NCI-H1048 (cell line): Measurements from ENCODE around the gene UCHL1.
"Not testable (repeated sequence)": the region's sequence is repeated elsewhere in the genome, so short reads cannot be mapped to it uniquely, and the experiment has no call there.

ENCODE experiments used
- DNase-seq: peaks from one replicate; lab custom pipeline; 2025; lab: John Stamatoyannopoulos, UW

UCHL1 gene

GRCh38 chr4:41290479-41290878 is 33.8 kb downstream of the UCHL1 start:
- no peak for DNase-seq

- no peak for DNase-seq
Observed at GRCh38 chr4:41294445-41295062, 37.8 kb downstream of the UCHL1 start.

- DNase-seq: no peak
Observed at GRCh38 chr4:41296995-41297394, 40.3 kb downstream of the UCHL1 start.

- DNase-seq: no peak
Observed at GRCh38 chr4:41297832-41298231, 41.1 kb downstream of the UCHL1 start.

- DNase-seq: no peak
Observed at GRCh38 chr4:41299486-41299885, 42.8 kb downstream of the UCHL1 start.

GRCh38 chr4:41301137-41301536 is 44.4 kb downstream of the UCHL1 start:
- DNase-seq: no peak

- no peak for DNase-seq
Observed at GRCh38 chr4:41303372-41304118, 46.8 kb downstream of the UCHL1 start.

- no peak for DNase-seq
Observed at GRCh38 chr4:41304221-41304620, 47.5 kb downstream of the UCHL1 start.

- DNase-seq: no peak
Observed at GRCh38 chr4:41305476-41305875, 48.7 kb downstream of the UCHL1 start.

- DNase-seq: no peak
Observed at GRCh38 chr4:41307638-41308037, 50.9 kb downstream of the UCHL1 start.

- DNase-seq: no peak
Observed at GRCh38 chr4:41308398-41308797, 51.7 kb downstream of the UCHL1 start.

- not testable (repeated sequence) for DNase-seq
Observed at GRCh38 chr4:41315426-41315825, 58.7 kb downstream of the UCHL1 start.

- DNase-seq: no peak
Observed at GRCh38 chr4:41315862-41316261, 59.1 kb downstream of the UCHL1 start.
